ENCODE measurements around the gene NAV2. TPM values are rescaled to one million over a fixed set of nuclear protein-coding genes. Genes with fewer than 3 reads are reported as not detected.

Gene NAV2
- total RNA-seq, 1 experiment from 2014 or later: 23.3 TPM

GRCh38 chr11:19836666-19837065, 124.0 kb downstream of the NAV2 start:
- Histone ChIP-seq H3K27me3 (ENCODE audit: insufficient read depth, low read depth) (no peaks in the 10 kb centered on the region), H2AFZ (no peak overlapping the region), H3K36me3 (ENCODE audit: low read depth) (peaks cover 14% of the 10 kb centered on the region), H3K4me1 (replicated peaks; ENCODE audit: insufficient read depth) (no peaks in the 10 kb centered on the region), H3K27ac (no peak overlapping the region), H3K79me2 (ENCODE audit: low read depth) (no peaks in the 10 kb centered on the region), H3K9me2 (ENCODE audit: insufficient read depth) (no peaks in the 10 kb centered on the region), H3F3A (ENCODE audit: insufficient read depth, low read depth) (no peaks in the 10 kb centered on the region), H3K9me3 (ENCODE audit: insufficient read depth, low read depth) (no peaks in the 10 kb centered on the region; the same call in 1 of the 2 replicates), H4K20me1 (ENCODE audit: insufficient read depth) (no peaks in the 10 kb centered on the region; the same call in 1 of the 2 replicates), H3K4me3 (no peak overlapping the region), H3K4me2 (no peak overlapping the region)
- DNase-seq: no peak
- intact Hi-C loops (cut with micrococcal nuclease; ENCODE audit: unreplicated experiment): no loop called here
- ChIA-PET CTCF (interaction anchor here (0.7 kb wide), 1 partner anchor 35 kb away, joined by 7 read pairs; no protein-coding TSS in a partner anchor), POLR2A (ENCODE audit: unreplicated experiment) (no interaction called here)
- TF ChIP-seq EZH2 (IDR thresholded peaks at IDR 0.05; ENCODE audit: low read depth) (no peak), CTCF (conservative IDR thresholded peaks at IDR 0.05) (no peak)
- BruUV-seq (replicated peaks): no TSS peak

- no peaks in the 10 kb centered on the region for H3K79me2 ChIP-seq (ENCODE audit: low read depth)
- BruUV-seq (replicated peaks): no TSS peak
- TF ChIP-seq EZH2 (IDR thresholded peaks at IDR 0.05; ENCODE audit: low read depth) (no peak), CTCF (conservative IDR thresholded peaks at IDR 0.05) (no peak)
- H3F3A ChIP-seq (ENCODE audit: insufficient read depth, low read depth): no peaks in the 10 kb centered on the region
- H3K4me2 ChIP-seq: no peak overlapping the region
- no peak overlapping the region for H2AFZ ChIP-seq
- H3K4me3 ChIP-seq: no peak overlapping the region
- intact Hi-C loops (cut with micrococcal nuclease; ENCODE audit: unreplicated experiment): no loop called here
- no peaks in the 10 kb centered on the region for H3K9me2 ChIP-seq (ENCODE audit: insufficient read depth)
- H3K9me3 ChIP-seq (ENCODE audit: insufficient read depth, low read depth): no peaks in the 10 kb centered on the region
- H3K27me3 ChIP-seq (ENCODE audit: insufficient read depth, low read depth): no peaks in the 10 kb centered on the region
- H3K27ac ChIP-seq: no peak overlapping the region
- no peak for DNase-seq
- H3K4me1 ChIP-seq (replicated peaks; ENCODE audit: insufficient read depth): no peaks in the 10 kb centered on the region
- POLR2A ChIA-PET (ENCODE audit: unreplicated experiment): no interaction called here
- no peaks in the 10 kb centered on the region for H3K36me3 ChIP-seq (ENCODE audit: low read depth)
- CTCF ChIA-PET: no interaction called here
- no peaks in the 10 kb centered on the region; the same call in 1 of the 2 replicates for H4K20me1 ChIP-seq (ENCODE audit: insufficient read depth)
These were observed 126.5 kb downstream of the NAV2 start for GRCh38 chr11:19838994-19839768.

GRCh38 chr11:19840961-19841360, 128.3 kb downstream of the NAV2 start:
- DNase-seq: no peak
- Histone ChIP-seq H3K4me1 (replicated peaks; ENCODE audit: insufficient read depth) (no peaks in the 10 kb centered on the region), H3K79me2 (ENCODE audit: low read depth) (no peaks in the 10 kb centered on the region), H3K27me3 (ENCODE audit: insufficient read depth, low read depth) (no peaks in the 10 kb centered on the region), H3K36me3 (ENCODE audit: low read depth) (no peaks in the 10 kb centered on the region), H3K9me2 (ENCODE audit: insufficient read depth) (no peaks in the 10 kb centered on the region), H3K4me3 (no peak overlapping the region), H2AFZ (no peak overlapping the region), H3K27ac (no peak overlapping the region), H3K4me2 (no peak overlapping the region), H3F3A (ENCODE audit: insufficient read depth, low read depth) (no peaks in the 10 kb centered on the region), H4K20me1 (ENCODE audit: insufficient read depth) (no peaks in the 10 kb centered on the region; the same call in 1 of the 2 replicates), H3K9me3 (ENCODE audit: insufficient read depth, low read depth) (no peaks in the 10 kb centered on the region)
- TF ChIP-seq EZH2 (IDR thresholded peaks at IDR 0.05; ENCODE audit: low read depth): no peak
- TF ChIP-seq CTCF (conservative IDR thresholded peaks at IDR 0.05): no peak
- ChIA-PET POLR2A (ENCODE audit: unreplicated experiment) (no interaction called here), CTCF (no interaction called here)
- intact Hi-C loops (cut with micrococcal nuclease; ENCODE audit: unreplicated experiment): no loop called here
- BruUV-seq (replicated peaks): no TSS peak

Data from PC-9 (cell line).